Stimulated activated CD8-positive, alpha-beta memory T cell treated with anti-CD3 and anti-CD28 coated beads, Interleukin-12 subunit alpha, Interleukin-12 subunit beta, amount 100 ng/mL, for 24 hours (primary cell): ENCODE data around the gene NFATC4.
"Not testable (repeated sequence)": the region's sequence is repeated elsewhere in the genome, so short reads cannot be mapped to it uniquely, and the experiment has no call there.

Experiments
- DNase-seq: peaks from one replicate; pipeline ENCODE4 v3.0.0-alpha.2; 2020; ENCODE audit errors: extremely low read depth

NFATC4 gene

DNA sequence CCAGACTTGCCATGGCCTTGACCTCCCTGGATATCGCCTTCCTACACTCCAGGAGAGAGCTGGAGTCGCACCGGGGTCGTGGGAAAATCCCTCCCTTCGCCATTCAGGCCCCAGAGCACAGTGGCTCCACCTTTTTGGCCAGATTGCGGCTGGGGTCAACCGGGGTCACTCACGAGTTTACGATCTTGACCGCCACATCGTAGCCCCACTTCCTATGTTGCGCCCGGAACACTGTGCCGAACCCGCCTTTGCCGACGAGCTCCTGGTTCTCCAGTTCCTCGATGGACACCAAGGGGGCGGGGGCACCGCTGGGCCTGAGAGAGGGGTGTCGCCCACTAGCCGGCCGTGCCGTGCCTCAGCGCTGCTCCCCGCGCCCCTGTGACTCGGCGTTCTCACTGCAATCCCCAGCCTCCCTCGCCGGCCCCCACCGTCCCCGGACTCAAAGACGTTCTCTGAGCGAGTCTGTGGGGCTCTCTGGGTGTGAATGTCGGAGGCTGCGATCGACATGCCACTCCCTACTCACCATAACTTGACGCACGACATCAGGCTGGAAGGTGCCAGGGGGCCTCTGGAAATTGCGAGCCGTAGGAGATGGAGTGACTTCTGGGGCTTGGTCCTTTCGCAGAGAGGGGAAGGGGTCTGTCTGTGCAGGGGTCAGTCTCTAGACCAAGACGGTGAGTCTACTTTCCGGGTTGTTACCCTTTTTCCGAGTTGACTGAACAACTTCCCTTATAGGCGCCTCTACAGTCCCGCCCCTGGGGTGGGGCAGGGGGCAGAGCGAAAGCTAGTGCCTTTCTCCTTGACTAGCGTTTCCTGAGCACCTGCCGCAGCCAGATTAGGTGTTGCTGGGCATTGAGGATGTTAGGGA is 28.5 kb upstream of the NFATC4 start, which contains the start of gene RIPK3:
RIPK3 (minus strand) TSS at position 708 of the 868 bp plus-strand sequence; CDS start at position 543, 165 bp downstream.
- DNase-seq = peak; percentile 40

DNA sequence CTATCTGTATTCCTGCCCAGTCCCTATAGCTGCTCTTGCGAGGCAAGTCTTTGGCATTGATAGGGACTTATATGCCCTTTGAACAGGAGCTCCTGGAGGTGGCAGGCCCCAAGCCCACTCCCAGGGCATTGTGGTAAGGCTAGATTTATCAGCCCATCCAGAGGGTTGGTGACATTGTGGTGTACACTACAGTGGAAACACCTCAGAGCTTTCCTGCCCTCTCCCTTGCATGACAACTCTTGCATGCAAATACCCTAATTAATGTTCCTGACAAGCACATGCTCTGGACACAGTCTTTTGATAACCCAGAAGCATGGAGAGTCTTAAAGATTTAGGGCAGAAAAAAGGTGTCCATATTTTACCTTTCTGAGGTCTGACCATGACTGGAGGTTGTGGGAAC is 27.4 kb upstream of the NFATC4 start:
- DNase-seq = no peak

DNA sequence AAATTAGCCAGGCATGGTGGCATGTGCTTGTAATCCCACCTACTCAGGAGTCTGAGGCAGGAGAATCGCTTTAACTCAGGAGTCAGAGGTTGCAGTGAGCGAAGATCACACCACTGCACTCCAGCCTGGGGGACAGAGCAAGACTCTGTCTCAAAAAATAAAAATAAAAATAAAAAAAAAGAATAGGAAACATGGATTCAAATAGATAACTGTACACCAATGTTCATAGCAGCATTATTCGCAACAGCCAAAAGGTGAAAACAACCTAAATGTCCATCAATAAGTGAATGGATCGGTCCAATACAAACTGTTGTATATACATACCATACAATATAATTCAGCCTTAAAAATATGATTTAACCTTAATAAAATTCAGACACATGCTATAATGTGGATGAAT is 25.1 kb upstream of the NFATC4 start:
- DNase-seq = no peak

DNA sequence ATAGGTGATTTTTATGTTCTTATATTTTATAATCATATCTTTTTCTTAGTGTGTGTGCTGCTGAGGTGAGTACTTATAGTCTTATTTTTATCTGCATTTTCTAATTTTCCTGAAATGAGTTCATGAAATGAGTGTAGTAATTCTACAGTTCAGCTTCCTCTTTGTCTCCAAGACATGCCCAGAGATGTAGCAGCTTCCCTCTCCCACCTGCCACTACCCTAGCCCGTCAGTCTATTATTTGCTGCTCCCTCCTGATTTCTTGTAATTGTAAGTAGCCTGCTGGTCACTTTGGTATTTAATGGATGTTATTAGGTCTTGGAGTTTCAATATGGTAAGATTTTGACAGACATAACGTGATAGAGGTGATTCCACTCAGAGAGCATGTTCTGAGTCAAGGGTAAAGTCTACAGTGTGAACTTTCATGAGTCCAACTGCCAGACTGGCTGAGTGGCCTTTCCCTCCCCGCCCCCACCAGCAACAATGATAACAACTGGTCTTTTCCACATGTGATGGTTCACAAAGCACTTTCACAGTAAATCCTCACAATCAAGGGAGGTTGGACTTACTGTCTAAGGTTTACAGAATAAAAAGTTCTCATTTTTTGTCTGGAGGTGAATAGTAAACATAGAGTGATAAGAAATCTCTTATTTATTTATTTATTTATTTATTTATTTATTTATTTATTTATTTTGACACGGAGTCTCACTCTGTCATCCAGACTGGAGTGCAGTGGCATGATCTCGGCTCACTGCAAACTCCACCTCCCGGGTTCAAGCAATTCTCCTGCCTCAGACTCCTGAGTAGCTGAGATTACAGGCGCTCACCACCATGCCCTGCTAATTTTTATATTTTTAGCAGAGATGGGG is 24.0 kb upstream of the NFATC4 start:
- no peak for DNase-seq

DNA sequence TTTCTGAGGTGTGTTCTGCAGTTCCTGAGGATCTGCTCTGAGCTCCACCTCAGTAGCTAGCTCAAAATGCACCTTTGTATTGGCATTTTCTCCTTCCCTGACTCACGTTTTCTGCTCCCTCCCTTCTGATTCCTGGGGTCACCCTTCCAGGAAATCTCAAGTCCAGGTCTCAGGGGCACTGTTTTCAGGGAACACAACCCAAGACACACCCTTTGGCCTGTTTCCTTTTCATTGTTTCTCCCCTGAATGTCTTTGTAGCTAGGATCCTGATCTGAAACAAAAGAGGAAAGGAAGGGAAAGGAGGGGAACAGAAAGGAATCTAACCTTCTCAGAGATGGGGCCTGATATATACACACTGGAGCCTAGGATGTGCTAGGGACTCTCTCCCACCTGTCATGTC is 20.9 kb upstream of the NFATC4 start:
- no peak for DNase-seq

DNA sequence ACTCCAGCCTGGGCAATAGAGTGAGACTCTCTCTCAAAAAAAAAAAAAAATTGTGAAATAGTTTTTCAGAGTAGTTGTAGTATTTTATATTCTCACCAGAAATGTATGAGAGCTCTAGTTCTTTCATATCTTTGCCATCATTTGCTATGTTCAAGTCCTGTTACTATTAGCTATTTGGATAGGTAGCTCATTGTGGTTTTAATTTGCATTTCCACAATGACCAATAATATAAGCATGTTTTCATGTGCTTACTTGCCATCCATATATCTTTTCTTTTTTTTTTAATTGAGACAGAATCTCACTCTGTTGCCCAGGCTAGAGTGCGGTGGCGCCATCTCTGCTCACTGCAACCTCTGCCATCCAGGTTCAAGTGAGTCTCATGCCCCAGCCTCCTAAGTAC is 19.8 kb upstream of the NFATC4 start:
- DNase-seq = no peak

DNA sequence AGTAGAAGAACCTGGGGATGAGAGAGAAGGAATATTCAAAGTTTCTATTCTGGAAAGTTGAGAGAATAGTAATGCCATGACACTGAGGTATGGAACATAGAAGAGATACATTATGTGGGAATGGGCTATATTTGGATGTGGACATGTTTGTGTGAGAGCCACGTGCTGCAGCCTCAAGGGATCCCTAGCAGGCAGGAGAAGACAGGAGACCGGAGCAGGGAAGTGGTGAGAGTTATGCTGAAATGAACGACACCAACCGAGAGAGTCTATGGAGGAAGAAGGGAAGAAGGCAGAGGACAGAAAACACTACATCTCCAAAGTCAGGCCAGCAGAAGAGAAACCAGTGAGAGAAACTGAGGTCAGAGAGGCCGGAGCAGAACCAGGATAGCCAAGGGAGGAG is 18.2 kb upstream of the NFATC4 start:
- DNase-seq = no peak

DNA sequence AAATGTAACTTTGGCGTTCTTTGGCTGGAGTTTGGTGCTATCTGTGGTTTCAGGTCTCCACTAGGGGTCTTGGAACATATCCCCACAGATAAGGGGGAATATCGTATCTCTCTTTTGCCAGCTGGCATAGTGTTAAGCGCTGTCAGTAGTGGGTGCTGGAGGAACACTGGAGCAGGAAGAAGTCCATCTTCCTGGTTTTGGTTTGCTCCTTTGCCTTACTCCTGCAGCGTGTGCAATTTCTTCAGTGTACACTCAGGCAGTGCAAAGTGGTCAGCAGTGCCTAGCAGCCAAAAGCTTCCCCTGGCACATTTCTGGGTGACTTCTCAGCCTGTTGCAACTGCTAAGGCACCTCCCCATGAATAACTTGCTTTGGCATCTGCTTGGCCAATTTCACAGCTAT is 16.5 kb upstream of the NFATC4 start:
- no peak for DNase-seq

DNA sequence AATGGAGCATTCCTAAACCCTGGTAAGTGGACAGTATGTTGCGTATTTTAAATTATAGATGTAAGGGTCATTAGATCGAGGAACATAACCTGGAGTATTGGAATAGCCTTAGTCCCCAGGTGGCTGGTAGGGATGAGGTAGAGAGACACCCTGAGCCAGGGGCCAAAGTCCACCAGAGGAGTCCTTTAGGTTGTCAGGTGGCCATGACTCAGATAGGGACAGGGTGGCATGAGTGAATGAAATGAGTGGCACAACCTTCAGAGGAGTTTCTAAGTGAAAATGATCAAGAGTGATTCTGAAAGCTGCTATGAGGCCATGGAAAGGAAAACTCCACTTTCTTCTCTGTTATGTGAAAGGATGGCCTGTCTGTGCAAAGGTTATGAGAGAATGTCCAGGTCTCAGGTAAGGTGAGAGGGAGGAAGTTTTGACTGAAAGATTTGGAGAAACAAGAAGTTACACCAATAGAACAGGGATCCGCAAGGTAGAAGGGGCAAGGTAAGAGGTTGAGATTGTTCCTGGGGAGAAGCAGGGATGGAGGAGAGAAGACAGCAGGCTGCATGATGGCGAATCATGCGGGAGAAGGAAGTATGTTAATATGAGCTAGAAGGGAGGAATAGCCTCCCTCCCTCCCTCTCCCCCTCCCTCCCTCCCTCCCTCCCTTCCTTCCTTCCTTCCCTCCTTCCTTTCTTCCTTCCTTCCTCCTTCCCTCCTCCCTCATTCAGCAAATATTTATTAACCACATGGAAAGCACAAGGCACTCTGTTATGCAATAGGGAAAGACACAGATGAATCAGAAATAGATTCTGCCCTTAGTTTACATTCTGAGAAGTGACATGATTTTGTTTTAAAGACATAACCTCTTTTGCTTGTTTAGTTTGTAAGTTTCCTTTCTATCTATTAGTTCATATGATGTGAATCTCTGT is 14.2 kb upstream of the NFATC4 start:
- no peak for DNase-seq

DNA sequence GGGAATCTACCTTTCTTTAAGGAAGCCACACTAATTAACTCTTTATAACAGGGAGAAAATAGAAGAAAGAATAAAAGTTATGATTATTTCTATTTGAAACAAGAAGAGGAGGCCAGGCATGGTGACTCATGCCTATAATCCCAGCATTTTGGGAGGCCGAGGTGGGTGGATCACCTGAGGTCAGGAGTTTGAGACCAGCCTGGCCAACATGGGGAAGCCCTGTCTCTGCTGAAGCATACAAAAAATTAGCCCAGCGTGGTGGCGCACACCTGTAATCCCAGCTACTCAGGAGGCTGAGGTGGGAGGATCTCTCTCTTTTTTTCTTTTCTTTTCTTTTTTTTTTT is 13.5 kb upstream of the NFATC4 start:
- not testable (repeated sequence) for DNase-seq

DNA sequence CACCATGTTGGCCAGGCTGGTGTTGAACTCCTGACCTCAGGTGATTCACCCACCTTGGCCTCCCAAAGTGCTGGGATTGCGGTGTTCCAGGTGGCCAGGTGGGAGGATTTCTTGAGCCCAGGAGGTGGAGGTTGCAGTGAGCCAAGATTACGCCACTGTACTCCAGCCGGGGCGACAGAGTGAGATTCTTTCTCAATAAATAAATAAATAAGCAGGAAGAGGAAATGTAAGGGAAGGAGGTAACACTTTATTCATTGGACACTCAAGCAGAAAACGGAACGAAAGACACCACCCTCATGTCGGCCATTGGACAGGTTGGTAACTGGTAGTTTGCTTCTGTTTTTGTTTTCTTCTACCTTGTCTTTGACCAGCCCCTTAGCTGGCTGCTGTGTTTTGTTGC is 13.0 kb upstream of the NFATC4 start:
- DNase-seq = no peak

DNA sequence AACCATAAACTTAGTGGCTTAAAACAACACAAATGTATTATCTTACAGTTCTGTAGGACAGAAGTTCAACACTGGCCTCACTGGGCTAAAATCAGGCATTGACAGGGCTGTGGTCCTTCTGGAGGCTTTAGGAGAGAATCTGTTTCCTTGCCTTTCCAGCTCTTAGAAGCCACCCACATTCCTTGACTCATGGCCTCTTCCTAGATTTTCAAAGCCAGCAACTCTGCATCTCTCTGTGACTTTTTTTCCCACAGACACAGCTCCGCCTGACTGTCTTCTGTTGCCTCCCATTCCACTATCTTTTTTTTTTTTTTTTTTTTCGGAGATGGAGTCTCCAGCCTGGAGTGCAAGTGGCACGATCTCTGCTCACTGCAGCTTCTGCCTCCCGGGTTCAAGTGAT is 11.8 kb upstream of the NFATC4 start:
- DNase-seq = no peak

DNA sequence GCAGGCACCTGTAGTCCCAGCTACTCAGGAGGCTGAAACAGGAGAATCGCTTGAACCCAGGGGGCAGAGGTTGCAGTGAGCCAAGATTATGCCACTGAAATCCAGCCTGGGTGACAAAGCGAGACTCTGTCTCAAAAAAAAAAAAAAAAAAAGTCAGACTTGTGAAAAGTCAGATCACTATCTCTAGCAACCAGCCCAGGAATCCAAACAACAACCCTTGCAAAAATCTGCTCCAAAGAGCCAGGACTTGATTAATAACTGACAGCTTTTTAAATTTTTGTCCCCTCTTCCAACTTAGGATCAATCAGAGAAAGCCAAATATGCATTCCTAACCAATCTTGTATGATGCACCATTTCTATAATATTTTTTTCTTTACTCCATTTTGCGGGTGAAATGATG is 7.7 kb upstream of the NFATC4 start:
- no peak for DNase-seq

DNA sequence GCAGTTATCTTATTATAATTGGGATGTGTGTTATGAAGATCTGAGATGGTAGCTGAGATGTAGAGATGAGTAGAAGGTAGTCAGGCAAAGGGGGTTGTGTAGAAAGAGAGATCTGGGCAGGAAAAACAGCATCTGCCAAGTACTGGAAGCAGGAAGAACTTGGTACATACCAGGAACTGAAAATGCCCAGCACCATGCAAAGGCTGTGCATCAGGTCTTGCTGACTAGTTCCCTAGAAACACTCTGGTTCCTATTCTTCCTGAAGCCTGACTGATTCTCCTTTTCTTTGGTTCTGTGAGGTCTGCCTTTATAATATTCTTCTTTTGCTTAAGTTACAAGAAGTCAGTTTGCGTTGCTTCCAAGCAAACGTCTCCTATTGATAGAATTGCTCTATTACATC is 6.7 kb upstream of the NFATC4 start:
- DNase-seq = no peak

DNA sequence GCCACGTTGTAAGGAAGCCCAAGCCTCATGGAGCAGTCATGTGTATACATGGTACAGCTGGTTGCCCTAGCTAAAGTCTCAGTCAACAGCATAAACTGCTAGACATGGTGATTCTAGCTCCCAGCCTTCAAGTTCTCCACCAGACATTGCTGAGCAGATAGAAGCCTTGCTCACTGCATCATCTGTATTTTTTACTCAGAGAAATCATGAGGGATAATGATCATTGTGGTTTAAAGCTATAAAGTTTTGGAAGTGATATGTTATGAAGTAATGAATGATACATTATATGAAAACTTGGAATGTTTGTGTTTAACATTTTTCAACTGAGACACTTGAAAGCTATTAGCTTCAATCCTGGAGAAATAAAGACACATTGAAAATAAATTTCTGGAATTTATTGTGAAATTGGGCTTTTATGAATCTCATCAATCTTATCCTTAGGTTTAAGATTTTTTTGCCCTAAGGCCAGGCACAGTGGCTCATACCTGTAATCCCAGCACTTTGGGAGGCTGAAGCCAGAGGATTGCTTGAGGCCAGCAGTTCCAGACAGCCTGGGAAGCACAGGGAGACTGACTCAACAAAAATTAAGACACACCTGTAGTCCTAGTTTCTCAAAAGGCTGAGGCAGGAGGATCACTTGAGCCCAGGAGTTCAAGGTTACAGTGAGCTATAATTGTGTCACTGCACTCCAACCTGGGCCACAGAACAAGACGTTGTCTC is 5.6 kb upstream of the NFATC4 start:
- no peak for DNase-seq

DNA sequence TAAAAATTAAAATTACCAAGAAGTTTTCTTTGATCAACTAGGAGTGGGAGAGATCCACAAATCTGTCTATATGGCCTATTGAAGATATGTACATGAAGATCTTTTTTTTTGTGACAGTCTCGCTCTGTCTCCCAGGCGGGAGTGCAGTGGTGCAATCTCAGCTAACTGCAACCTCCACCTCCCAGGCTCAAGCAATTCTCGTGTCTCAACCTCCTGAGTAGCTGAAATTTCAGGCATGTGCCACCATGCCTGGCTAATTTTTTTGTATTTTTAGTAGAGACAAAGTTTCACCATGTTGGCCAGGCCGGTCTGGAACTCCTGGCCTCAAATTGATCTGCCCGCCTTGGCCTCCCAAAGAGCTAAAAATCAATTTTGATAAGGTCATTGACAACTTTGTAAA is 4.6 kb upstream of the NFATC4 start:
- no peak for DNase-seq

DNA sequence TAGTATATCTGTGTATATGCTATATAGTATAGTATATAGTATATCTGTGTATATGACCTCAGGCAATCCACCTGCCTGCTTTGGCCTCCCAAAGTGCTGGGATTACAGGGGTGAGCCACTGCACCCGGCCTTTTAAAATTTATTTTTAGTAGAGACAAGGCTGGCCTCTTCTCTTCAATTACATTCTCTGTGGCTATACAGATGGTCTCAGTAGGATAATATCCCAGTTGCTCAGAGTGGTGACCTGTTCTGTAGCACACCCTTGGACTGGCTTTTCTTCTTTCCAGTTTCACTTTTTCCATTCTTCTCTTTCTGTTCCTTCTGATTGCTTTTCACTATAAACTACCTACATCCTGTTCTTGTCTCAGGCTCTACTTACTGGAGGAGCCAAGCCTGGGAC is 3.1 kb upstream of the NFATC4 start:
- no peak for DNase-seq

DNA sequence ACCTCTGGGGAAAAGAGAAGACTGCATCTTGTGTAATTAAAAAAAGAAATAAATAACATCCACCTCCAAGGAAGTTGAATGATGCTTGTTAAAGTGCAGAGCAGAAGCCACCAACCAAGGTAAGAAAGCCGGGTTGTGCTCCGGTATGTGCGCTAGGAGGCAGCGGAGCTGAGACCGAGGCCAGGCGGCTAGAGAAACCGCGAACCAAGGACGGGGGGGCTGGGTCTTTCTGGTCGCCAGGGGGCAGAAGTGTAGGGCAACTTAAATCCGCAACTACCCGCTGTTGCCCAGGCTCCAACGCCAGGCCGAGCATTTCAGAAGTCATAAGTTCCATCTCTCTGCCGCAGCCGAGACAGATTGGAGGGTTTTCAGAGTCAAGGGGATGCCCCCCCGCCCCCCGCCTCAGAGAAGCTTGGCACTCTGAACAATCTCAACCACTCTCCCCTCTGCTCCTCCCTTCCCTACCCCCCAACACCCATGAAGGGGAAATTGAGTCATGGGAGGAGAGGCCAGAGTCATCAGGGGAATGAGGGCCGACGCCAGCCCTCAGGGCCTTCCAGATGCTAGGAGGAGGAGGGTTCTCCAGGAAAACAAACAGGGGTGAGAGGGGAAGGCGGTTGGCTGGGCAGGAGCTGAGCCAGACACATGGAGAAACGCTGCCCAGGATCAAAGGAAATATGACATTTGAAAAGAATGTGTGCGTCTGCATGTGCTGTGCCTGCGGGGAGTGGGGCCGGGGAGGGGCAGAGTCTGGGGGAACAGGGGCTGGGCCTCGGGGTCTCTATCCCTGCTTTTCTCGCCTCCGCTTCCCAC is 2.2 kb upstream of the NFATC4 start:
- peak; percentile 25 for DNase-seq

DNA sequence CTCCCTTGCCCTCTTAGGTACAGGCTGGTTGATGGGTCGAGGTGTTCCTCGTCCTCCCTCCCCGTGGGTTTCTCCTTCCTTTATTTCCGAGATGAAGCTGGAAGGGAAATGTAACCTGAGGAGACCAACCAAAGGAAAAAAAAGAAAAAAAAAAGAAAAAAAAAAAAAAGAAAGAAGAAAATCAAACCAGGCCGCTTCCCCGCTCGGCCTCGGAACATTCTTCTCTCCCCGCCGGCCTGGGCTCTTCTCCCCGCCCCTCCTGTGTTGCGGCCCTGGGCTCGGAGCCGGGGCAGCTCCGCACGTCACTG is 1.6 kb upstream of the NFATC4 start:
- DNase-seq = no peak

DNA sequence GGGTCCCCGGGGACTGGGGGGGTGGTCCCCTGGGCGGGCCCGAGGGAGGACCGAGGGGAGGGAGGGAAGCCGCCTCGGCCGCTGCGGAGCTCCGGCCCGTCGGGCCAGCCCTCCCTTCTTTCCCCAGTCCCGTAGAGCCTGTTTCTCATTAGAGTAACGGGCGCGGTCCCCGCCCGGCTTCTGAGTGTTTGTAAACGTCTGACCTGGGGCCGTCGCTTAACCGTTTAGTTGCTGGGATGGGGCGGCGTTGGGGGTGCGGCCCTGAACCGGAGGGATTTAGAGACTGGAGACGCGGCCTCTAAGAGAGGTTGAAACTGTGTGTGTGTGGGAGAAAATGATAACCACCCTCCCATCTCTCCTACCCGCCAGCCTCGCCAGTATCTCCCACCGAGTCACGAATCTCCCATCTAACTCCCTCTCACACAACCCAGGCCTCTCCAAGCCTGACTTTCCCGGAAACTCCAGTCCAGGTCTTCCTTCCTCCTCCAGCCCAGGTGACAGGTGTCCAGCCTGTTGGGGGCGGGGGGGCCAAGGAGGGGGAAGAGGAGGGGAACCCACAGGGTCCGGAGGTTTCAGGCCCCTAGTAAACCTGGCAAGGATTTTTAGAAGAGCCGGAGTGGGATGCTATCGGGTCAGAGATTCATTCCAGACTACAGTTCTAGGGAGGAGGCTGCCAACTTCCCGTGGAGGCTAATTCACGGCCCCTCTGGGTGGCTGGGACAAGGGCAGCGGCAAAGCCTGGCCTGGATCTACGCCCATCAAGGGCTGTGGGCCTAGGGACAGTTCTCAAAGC is 1.1 kb upstream of the NFATC4 start:
- DNase-seq = no peak
